Neuronal stem cell (in vitro differentiated cells): ENCODE data around the gene PNCK.

Experiments used
- DNase-seq: peaks from one replicate; pipeline ENCODE4 v3.0.0-alpha.2; 2013; ENCODE audit warnings: low spot score
- H2AFZ ChIP-seq: one replicate; pipeline ENCODE4 v1.6.1; 2013; ENCODE audit warnings: mild to moderate bottlenecking, low read length, inconsistent platforms
- H2AK5ac ChIP-seq: 2 replicates; pipeline ENCODE4 v1.6.1; 2013; ENCODE audit warnings: low read depth, mild to moderate bottlenecking, inconsistent platforms, low read length, moderate library complexity, mixed read lengths
- H2BK120ac ChIP-seq: 2 replicates; pipeline ENCODE4 v1.6.1; 2013; ENCODE audit warnings: low read depth, mild to moderate bottlenecking, inconsistent platforms, low read length, moderate library complexity, mixed read lengths
- H2BK12ac ChIP-seq: one replicate; pipeline ENCODE4 v1.6.1; 2013; ENCODE audit warnings: low read length, inconsistent platforms
- H2BK15ac ChIP-seq: 2 replicates; pipeline ENCODE4 v1.6.1; 2013; ENCODE audit warnings: mild to moderate bottlenecking, low read length, inconsistent platforms, mixed read lengths
- H2BK5ac ChIP-seq: one replicate; pipeline ENCODE4 v1.6.1; 2013; ENCODE audit warnings: inconsistent platforms, mild to moderate bottlenecking, low read length, moderate library complexity
- H3K14ac ChIP-seq: one replicate; pipeline ENCODE4 v1.6.1; 2013; ENCODE audit warnings: low read length, inconsistent platforms
- H3K18ac ChIP-seq: 2 replicates; pipeline ENCODE4 v1.6.1; 2013; ENCODE audit warnings: low read length, inconsistent platforms
- H3K23ac ChIP-seq: 2 replicates; pipeline ENCODE4 v1.6.1; 2013; ENCODE audit warnings: low read depth, mild to moderate bottlenecking, mixed read lengths, low read length, inconsistent platforms; ENCODE audit not compliant: poor library complexity
- H3K27ac ChIP-seq: replicated peaks from 3 replicates; pipeline ENCODE4 v1.5.1; 2013; ENCODE audit warnings: low read length, inconsistent platforms
- H3K27me3 ChIP-seq, 3 experiments: 2 replicates each; pipeline ENCODE4 v1.6.1; 2013; ENCODE audit warnings: low read length in 3 of 3, mild to moderate bottlenecking in 2 of 3, inconsistent platforms in 1 of 3, low read depth in 1 of 3, mixed read lengths in 1 of 3, moderate library complexity in 1 of 3; ENCODE audit not compliant: control insufficient read depth in 3 of 3, insufficient read depth in 3 of 3
- H3K36me3 ChIP-seq, 2 donors: replicated peaks in 1 of 2; 2 replicates each; pipeline ENCODE4 v1.6.1; 2013; ENCODE audit warnings: low read length in 2 of 2; ENCODE audit not compliant: control insufficient read depth in 2 of 2, insufficient read depth in 2 of 2
- H3K4ac ChIP-seq: 2 replicates; pipeline ENCODE4 v1.6.1; 2013; ENCODE audit warnings: inconsistent platforms, mild to moderate bottlenecking, low read length, moderate library complexity
- H3K4me1 ChIP-seq, 2 donors: 1 replicate in 1 of 2; 2 replicates in 1 of 2; pipeline ENCODE4 v1.6.1; 2013; ENCODE audit warnings: low read length in 2 of 2, low read depth in 1 of 2; ENCODE audit not compliant: control insufficient read depth in 2 of 2, insufficient read depth in 1 of 2
- H3K4me2 ChIP-seq: one replicate; pipeline ENCODE4 v1.6.1; 2013; ENCODE audit warnings: mild to moderate bottlenecking, low read length, inconsistent platforms; ENCODE audit not compliant: insufficient read depth, poor library complexity, severe bottlenecking
- H3K4me3 ChIP-seq, 2 donors: 2 replicates each; pipeline ENCODE4 v1.5.1; 2013; ENCODE audit warnings: low read length in 2 of 2, mild to moderate bottlenecking in 2 of 2, inconsistent platforms in 1 of 2, moderate library complexity in 1 of 2
- H3K79me1 ChIP-seq: one replicate; pipeline ENCODE4 v1.6.1; 2013; ENCODE audit warnings: low read depth, mild to moderate bottlenecking, inconsistent platforms, low read length, moderate library complexity
- H3K9ac ChIP-seq: one replicate; pipeline ENCODE4 v1.6.1; 2013; ENCODE audit warnings: mild to moderate bottlenecking, low read depth, low read length, inconsistent platforms; ENCODE audit not compliant: poor library complexity
- H3K9me3 ChIP-seq, 2 donors: replicated peaks in 1 of 2; 2 replicates each; pipeline versions ENCODE3 to v1.6.1; 2013; ENCODE audit warnings: low read length in 2 of 2, mild to moderate bottlenecking in 2 of 2, inconsistent platforms in 1 of 2, low read depth in 1 of 2, mixed read lengths in 1 of 2, moderate library complexity in 1 of 2; ENCODE audit not compliant: control insufficient read depth in 2 of 2, insufficient read depth in 1 of 2
- H4K8ac ChIP-seq: one replicate; pipeline ENCODE4 v1.6.1; 2013; ENCODE audit warnings: low read depth, mild to moderate bottlenecking, inconsistent platforms, low read length, moderate library complexity
- H4K91ac ChIP-seq: one replicate; pipeline ENCODE4 v1.6.1; 2013; ENCODE audit warnings: low read length, low read depth, mild to moderate bottlenecking, inconsistent platforms; ENCODE audit not compliant: poor library complexity
- WGBS, 2 donors: extraction: QIAGEN DNeasy Blood & Tissue Kit; methylation state at CpG; one replicate each; pipeline ENCODE4 v1.1.7; 2013; ENCODE audit warnings: missing lambda C conversion rate in 2 of 2, mixed read lengths in 1 of 2; ENCODE audit not compliant: insufficient read length in 2 of 2, insufficient replicate concordance in 1 of 2; ENCODE audit errors: extremely low coverage in 2 of 2; 5-methylcytosine and 5-hydroxymethylcytosine counted together

Gene PNCK

GRCh38 chrX:153632595-153632946 is 41.0 kb downstream of the PNCK start:
- DNase-seq, result no peak
- H3K27ac ChIP-seq, result no peak overlapping the region
- H2BK120ac ChIP-seq, result no peak overlapping the region
- H2AFZ ChIP-seq, result no peak overlapping the region
- H3K27me3 ChIP-seq, result peaks cover 0 to 88% (median 0%) of the 10 kb centered on the region in 3 experiments
- H2BK15ac ChIP-seq, result no peak overlapping the region
- H4K91ac ChIP-seq, result no peak overlapping the region
- no peak overlapping the region for H3K18ac ChIP-seq
- no peak overlapping the region for H3K4ac ChIP-seq
- no peak overlapping the region for H3K23ac ChIP-seq
- no peaks in the 10 kb centered on the region for H3K79me1 ChIP-seq
- H2BK12ac ChIP-seq, result no peak overlapping the region
- no peaks in the 10 kb centered on the region for H3K36me3 ChIP-seq
- no peak overlapping the region for H3K4me2 ChIP-seq
- no peak overlapping the region for H4K8ac ChIP-seq
- H3K9ac ChIP-seq, result no peak overlapping the region
- WGBS, 2 donors, result no CpG with 5 or more reads among the region's 7 CpGs
- no peak overlapping the region for H2BK5ac ChIP-seq
- H3K4me1 ChIP-seq, result peaks cover 0 to 2% of the 10 kb centered on the region in 2 donors
- H2AK5ac ChIP-seq, result no peak overlapping the region
- H3K14ac ChIP-seq, result no peak overlapping the region
- no peak overlapping the region for H3K4me3 ChIP-seq
- no peaks in the 10 kb centered on the region for H3K9me3 ChIP-seq

DNA sequence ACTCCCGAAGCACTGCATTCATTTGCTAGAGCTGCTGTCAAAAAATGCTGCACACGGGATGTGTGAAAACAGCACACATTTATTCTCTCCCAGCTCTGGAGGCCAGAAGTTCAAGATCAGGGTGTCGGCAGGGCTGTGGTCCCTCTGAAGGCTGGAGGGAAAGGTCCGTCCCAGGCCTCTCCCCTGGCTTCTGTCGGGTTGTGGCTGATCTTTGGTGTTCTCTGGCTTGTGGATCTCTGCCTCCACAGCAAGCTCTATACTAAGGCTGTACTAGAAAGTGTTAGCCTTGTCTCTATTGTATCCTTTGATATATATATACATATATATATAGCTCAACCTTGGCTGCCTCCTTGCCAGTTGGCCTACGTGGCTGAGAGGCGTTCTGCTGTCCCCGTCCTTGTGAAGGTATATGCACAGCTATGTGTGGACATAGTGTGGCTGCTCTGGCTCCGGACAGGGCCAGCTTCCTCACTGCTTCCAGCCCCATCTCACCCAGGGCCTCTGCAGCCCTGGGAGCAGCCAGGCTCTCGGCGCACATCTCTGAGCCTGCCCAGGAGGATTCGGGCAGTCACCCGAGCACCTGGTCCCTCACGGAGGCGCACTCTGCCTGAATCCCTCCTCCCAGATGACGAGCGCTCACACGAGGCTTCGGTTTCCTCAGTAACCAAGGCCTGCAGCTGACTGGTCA is 41.6 kb downstream of the PNCK start:
- Histone ChIP-seq H4K91ac (no peak overlapping the region), H3K27me3 (peaks cover 0 to 85% (median 0%) of the 10 kb centered on the region in 3 experiments), H3K23ac (no peak overlapping the region)

DNA sequence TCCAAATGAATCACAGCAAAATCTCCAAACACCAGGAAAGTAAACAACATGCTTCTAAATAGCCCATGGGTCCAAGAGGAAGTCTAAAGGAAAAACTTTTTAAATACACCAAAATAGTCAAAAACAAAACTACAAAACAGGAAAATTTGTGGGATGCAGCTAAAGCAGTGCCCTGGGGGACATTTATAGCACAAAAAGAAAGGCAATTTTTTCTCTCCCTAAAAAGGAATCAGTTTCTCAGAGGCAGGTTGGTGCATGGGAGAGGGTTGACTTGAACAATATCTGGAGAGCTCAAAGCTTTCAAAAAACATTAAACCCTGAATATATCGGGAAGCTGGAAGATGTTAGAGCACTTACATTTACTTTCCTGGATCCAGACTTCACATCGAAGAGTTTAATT is 42.3 kb downstream of the PNCK start:
- no peak overlapping the region for H3K14ac ChIP-seq
- H3K4me1 ChIP-seq, result peaks cover 0 to 3% of the 10 kb centered on the region in 2 donors
- H3K23ac ChIP-seq, result no peak overlapping the region
- no peak overlapping the region for H4K91ac ChIP-seq
- no peak overlapping the region for H3K4me2 ChIP-seq
- peaks cover 0 to 78% (median 0%) of the 10 kb centered on the region in 3 experiments for H3K27me3 ChIP-seq
- no CpG with 5 or more reads among the region's 2 CpGs for WGBS, 2 donors
- H3K79me1 ChIP-seq, result no peaks in the 10 kb centered on the region
- no peak overlapping the region for H3K18ac ChIP-seq
- no peak overlapping the region for H2BK15ac ChIP-seq
- no peak overlapping the region for H2BK120ac ChIP-seq
- H2BK5ac ChIP-seq, result no peak overlapping the region
- H3K4ac ChIP-seq, result no peak overlapping the region
- no peak overlapping the region for H3K9ac ChIP-seq
- no peak overlapping the region for H3K4me3 ChIP-seq
- DNase-seq, result no peak
- H3K9me3 ChIP-seq, result no peaks in the 10 kb centered on the region
- no peak overlapping the region for H2AFZ ChIP-seq
- no peak overlapping the region for H2AK5ac ChIP-seq
- no peak overlapping the region for H4K8ac ChIP-seq
- H2BK12ac ChIP-seq, result no peak overlapping the region
- no peak overlapping the region for H3K27ac ChIP-seq
- H3K36me3 ChIP-seq, result no peaks in the 10 kb centered on the region

More for the DNA sequence above, 41.6 kb downstream of the PNCK start:
- Histone ChIP-seq H2BK5ac (no peak overlapping the region), H3K4me2 (no peak overlapping the region), H3K79me1 (no peaks in the 10 kb centered on the region), H3K14ac (no peak overlapping the region), H2BK120ac (no peak overlapping the region), H2BK12ac (no peak overlapping the region), H2AFZ (no peak overlapping the region), H2AK5ac (no peak overlapping the region), H3K4me1 (peaks cover 0 to 3% of the 10 kb centered on the region in 2 donors), H3K9ac (no peak overlapping the region), H3K27ac (no peak overlapping the region), H3K4ac (no peak overlapping the region), H3K4me3 (no peak overlapping the region), H3K9me3 (no peaks in the 10 kb centered on the region), H3K36me3 (no peaks in the 10 kb centered on the region), H4K8ac (no peak overlapping the region), H3K18ac (no peak overlapping the region), H2BK15ac (no peak overlapping the region)
- WGBS, 2 donors, result no CpG with 5 or more reads among the region's 19 CpGs
- no peak for DNase-seq

DNA sequence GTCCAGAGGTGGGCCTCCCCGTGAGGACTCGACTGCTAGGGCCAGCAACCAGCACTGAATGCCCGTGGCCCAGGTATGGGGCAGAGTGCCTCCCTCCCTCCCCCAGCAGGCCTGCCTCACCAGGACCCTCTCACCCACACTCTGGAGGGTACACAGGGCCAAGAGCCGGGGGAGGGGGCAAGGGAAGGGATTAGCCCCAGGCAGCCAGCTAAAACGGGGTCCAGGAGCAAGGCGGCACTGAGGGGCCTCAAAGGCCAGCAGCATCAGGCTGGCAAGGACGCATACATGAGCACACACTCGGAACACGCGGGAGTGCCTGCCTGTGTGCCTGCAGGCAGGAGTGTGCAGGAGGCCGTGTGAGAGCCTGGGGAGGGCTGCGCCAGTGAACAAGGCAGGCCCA is 44.9 kb downstream of the PNCK start:
- no peak overlapping the region for H2BK15ac ChIP-seq
- no peak overlapping the region for H2BK12ac ChIP-seq
- H3K4me2 ChIP-seq, result no peak overlapping the region
- no peak overlapping the region for H3K4me3 ChIP-seq
- no peak overlapping the region for H3K9ac ChIP-seq
- H2BK5ac ChIP-seq, result no peak overlapping the region
- H3K27ac ChIP-seq, result no peak overlapping the region
- DNase-seq, result no peak
- H3K18ac ChIP-seq, result peak overlapping the region; percentile 48
- no peak overlapping the region for H2AK5ac ChIP-seq
- no CpG with 5 or more reads among the region's 12 CpGs for WGBS, 2 donors
- H2BK120ac ChIP-seq, result no peak overlapping the region
- H3K14ac ChIP-seq, result peak overlapping the region; percentile 21
- peaks cover 0 to 3% of the 10 kb centered on the region in 2 donors for H3K4me1 ChIP-seq
- H2AFZ ChIP-seq, result no peak overlapping the region
- no peaks in the 10 kb centered on the region for H3K79me1 ChIP-seq
- H4K8ac ChIP-seq, result no peak overlapping the region
- H3K23ac ChIP-seq, result no peak overlapping the region
- no peaks in the 10 kb centered on the region for H3K9me3 ChIP-seq
- H3K27me3 ChIP-seq, result peaks cover 0 to 81% (median 0%) of the 10 kb centered on the region in 3 experiments
- no peak overlapping the region for H3K4ac ChIP-seq
- no peak overlapping the region for H4K91ac ChIP-seq
- H3K36me3 ChIP-seq, result no peaks in the 10 kb centered on the region
